ENCODE results near the gene L3HYPDH.

The L3HYPDH gene

GRCh38 chr14:59439256-59439965, 44.8 kb downstream of the L3HYPDH start:
- Histone ChIP-seq H3K9ac (ENCODE audit: insufficient read length, low read depth) (no peak overlapping the region), H3K27me3 (ENCODE audit: insufficient read depth, insufficient read length) (no peaks in the 10 kb centered on the region), H3K4me1 (ENCODE audit: insufficient read depth, insufficient read length) (no peaks in the 10 kb centered on the region), H3K9me3 (ENCODE audit: insufficient read depth, low read length) (no peaks in the 10 kb centered on the region), H3K4me3 (ENCODE audit: insufficient read length, low read depth) (no peak overlapping the region), H3K36me3 (ENCODE audit: insufficient read depth, insufficient read length, low read length) (no peaks in the 10 kb centered on the region)
- TF ChIP-seq YY1 (IDR thresholded peaks at IDR 0.05; ENCODE audit: insufficient read depth, insufficient read length): no peak
- TF ChIP-seq SUZ12 (IDR thresholded peaks at IDR 0.05; ENCODE audit: extremely low read depth, insufficient read depth, insufficient read length): no peak
- no peak for TF ChIP-seq ZNF274 (IDR thresholded peaks at IDR 0.05; ENCODE audit: low read depth, low read length)
- DNase-seq (ENCODE audit: low read depth, low spot score): no peak

- TF ChIP-seq SUZ12 (IDR thresholded peaks at IDR 0.05; ENCODE audit: extremely low read depth, insufficient read depth, insufficient read length) (no peak), YY1 (IDR thresholded peaks at IDR 0.05; ENCODE audit: insufficient read depth, insufficient read length) (no peak), ZNF274 (IDR thresholded peaks at IDR 0.05; ENCODE audit: low read depth, low read length) (no peak)
- DNase-seq (ENCODE audit: low read depth, low spot score): no peak
- Histone ChIP-seq H3K4me3 (ENCODE audit: insufficient read length, low read depth) (no peak overlapping the region), H3K27me3 (ENCODE audit: insufficient read depth, insufficient read length) (no peaks in the 10 kb centered on the region), H3K9ac (ENCODE audit: insufficient read length, low read depth) (no peak overlapping the region), H3K4me1 (ENCODE audit: insufficient read depth, insufficient read length) (no peaks in the 10 kb centered on the region), H3K36me3 (ENCODE audit: insufficient read depth, insufficient read length, low read length) (no peaks in the 10 kb centered on the region), H3K9me3 (ENCODE audit: insufficient read depth, low read length) (no peaks in the 10 kb centered on the region)
These were observed 46.0 kb downstream of the L3HYPDH start for GRCh38 chr14:59438195-59438647.

DNA sequence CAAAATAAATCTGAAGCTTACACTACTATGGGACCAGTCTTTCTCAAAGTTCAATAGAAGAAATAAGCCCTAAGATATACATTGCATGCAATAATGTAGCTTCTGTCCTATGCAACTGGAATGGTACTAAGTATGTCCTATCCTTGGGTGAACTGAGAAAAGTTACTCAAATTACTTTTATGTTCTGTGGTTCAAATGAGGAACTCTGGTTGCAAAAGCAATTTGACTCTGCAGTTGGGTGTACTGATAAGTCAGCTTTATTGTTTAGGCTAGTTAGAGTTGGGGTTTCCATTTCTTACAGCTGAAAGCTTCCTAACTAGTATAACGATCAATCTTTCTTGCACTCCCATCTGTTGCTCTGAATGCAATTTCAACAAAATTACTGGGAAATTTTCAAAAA, 48.2 kb downstream of the L3HYPDH start:
- Histone ChIP-seq H3K9me3 (ENCODE audit: insufficient read depth, low read length) (no peaks in the 10 kb centered on the region), H3K4me1 (ENCODE audit: insufficient read depth, insufficient read length) (no peaks in the 10 kb centered on the region), H3K4me3 (ENCODE audit: insufficient read length, low read depth) (no peak overlapping the region), H3K9ac (ENCODE audit: insufficient read length, low read depth) (no peak overlapping the region), H3K36me3 (ENCODE audit: insufficient read depth, insufficient read length, low read length) (no peaks in the 10 kb centered on the region), H3K27me3 (ENCODE audit: insufficient read depth, insufficient read length) (no peaks in the 10 kb centered on the region)
- no peak for DNase-seq (ENCODE audit: low read depth, low spot score)
- no peak for TF ChIP-seq ZNF274 (IDR thresholded peaks at IDR 0.05; ENCODE audit: low read depth, low read length)
- TF ChIP-seq SUZ12 (IDR thresholded peaks at IDR 0.05; ENCODE audit: extremely low read depth, insufficient read depth, insufficient read length): no peak
- no peak for TF ChIP-seq YY1 (IDR thresholded peaks at IDR 0.05; ENCODE audit: insufficient read depth, insufficient read length)

DNA sequence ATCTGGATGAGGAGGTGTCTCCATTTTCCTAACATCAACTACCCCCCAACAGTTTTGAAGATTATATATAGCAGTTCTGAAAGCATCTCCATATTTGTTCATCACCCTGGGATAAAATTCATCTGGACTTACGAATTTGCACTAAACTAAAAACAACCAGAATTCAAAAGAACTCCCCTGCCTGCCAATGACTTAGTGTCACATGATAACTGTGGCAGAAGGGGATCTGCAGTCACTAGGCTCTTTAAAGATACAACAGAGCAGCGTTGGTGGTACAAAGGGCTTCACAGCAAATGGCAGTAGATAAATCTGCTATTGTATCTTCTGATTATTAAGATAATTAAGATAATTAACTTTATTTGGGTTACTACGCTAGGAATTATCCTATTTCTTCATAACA, 49.1 kb downstream of the L3HYPDH start:
- DNase-seq (ENCODE audit: low read depth, low spot score): no peak
- no peaks in the 10 kb centered on the region for H3K36me3 ChIP-seq (ENCODE audit: insufficient read depth, insufficient read length, low read length)
- H3K9ac ChIP-seq (ENCODE audit: insufficient read length, low read depth): no peak overlapping the region
- TF ChIP-seq YY1 (IDR thresholded peaks at IDR 0.05; ENCODE audit: insufficient read depth, insufficient read length) (no peak), SUZ12 (IDR thresholded peaks at IDR 0.05; ENCODE audit: extremely low read depth, insufficient read depth, insufficient read length) (no peak), ZNF274 (IDR thresholded peaks at IDR 0.05; ENCODE audit: low read depth, low read length) (no peak)
- no peaks in the 10 kb centered on the region for H3K9me3 ChIP-seq (ENCODE audit: insufficient read depth, low read length)
- H3K4me3 ChIP-seq (ENCODE audit: insufficient read length, low read depth): no peak overlapping the region
- H3K27me3 ChIP-seq (ENCODE audit: insufficient read depth, insufficient read length): no peaks in the 10 kb centered on the region
- H3K4me1 ChIP-seq (ENCODE audit: insufficient read depth, insufficient read length): no peaks in the 10 kb centered on the region

- no peak overlapping the region for H3K4me3 ChIP-seq (ENCODE audit: insufficient read length, low read depth)
- H3K9ac ChIP-seq (ENCODE audit: insufficient read length, low read depth): no peak overlapping the region
- no peaks in the 10 kb centered on the region for H3K36me3 ChIP-seq (ENCODE audit: insufficient read depth, insufficient read length, low read length)
- TF ChIP-seq SUZ12 (IDR thresholded peaks at IDR 0.05; ENCODE audit: extremely low read depth, insufficient read depth, insufficient read length) (no peak), YY1 (IDR thresholded peaks at IDR 0.05; ENCODE audit: insufficient read depth, insufficient read length) (no peak), ZNF274 (IDR thresholded peaks at IDR 0.05; ENCODE audit: low read depth, low read length) (no peak)
- H3K27me3 ChIP-seq (ENCODE audit: insufficient read depth, insufficient read length): no peaks in the 10 kb centered on the region
- H3K4me1 ChIP-seq (ENCODE audit: insufficient read depth, insufficient read length): no peaks in the 10 kb centered on the region
- DNase-seq (ENCODE audit: low read depth, low spot score): no peak
- no peaks in the 10 kb centered on the region for H3K9me3 ChIP-seq (ENCODE audit: insufficient read depth, low read length)
These were observed 54.4 kb downstream of the L3HYPDH start for GRCh38 chr14:59429790-59430189.

- H3K9ac ChIP-seq (ENCODE audit: insufficient read length, low read depth): no peak overlapping the region
- H3K4me1 ChIP-seq (ENCODE audit: insufficient read depth, insufficient read length): no peaks in the 10 kb centered on the region
- H3K36me3 ChIP-seq (ENCODE audit: insufficient read depth, insufficient read length, low read length): no peaks in the 10 kb centered on the region
- TF ChIP-seq ZNF274 (IDR thresholded peaks at IDR 0.05; ENCODE audit: low read depth, low read length): no peak
- TF ChIP-seq SUZ12 (IDR thresholded peaks at IDR 0.05; ENCODE audit: extremely low read depth, insufficient read depth, insufficient read length): no peak
- no peak for TF ChIP-seq YY1 (IDR thresholded peaks at IDR 0.05; ENCODE audit: insufficient read depth, insufficient read length)
- no peak overlapping the region for H3K4me3 ChIP-seq (ENCODE audit: insufficient read length, low read depth)
- H3K9me3 ChIP-seq (ENCODE audit: insufficient read depth, low read length): no peaks in the 10 kb centered on the region
- no peak for DNase-seq (ENCODE audit: low read depth, low spot score)
- no peaks in the 10 kb centered on the region for H3K27me3 ChIP-seq (ENCODE audit: insufficient read depth, insufficient read length)
These were observed 55.6 kb downstream of the L3HYPDH start for GRCh38 chr14:59428581-59429012.

DNA sequence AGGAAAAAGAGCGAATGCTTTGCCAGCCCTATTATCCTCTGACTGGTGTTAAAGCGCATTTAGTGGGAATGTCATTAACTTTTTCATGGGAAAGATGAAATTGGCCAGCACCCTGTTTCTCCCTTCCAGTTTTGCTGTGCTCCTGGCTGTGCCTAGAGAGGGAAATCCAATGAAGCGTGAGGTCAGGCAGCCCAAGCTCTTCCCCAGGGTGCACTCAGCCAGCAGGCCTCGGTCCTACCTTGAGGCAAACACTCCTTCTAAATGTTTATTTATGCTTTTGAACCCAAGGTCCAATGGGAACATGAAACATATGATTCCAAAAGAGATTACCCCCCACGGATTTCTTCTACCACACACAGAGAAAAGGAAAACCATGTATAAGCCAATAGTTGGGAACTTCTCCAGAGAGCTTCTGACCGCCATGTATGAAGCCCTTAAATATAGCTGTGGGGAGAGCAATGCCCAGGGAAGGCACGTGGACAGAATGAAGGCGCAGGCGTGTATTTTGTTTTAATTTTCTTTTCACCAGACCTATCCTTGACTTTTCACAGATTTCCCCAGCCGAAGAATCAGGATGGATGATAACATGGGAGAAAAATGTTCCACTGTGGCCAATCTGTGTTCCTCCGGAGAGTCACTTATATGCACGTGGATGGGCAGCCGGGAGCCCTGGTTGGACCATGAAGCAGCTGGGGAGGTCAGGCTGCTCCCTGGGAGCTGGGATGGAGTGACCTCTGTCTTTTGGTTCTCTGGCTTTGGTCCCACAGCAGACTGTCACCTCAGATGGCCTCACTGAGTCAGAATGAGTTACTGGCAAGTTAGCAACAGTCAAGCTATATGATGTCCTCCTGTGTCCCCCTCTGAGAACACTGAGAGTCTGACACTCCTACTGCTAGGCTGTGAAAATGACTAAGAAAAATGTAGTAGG, 56.3 kb downstream of the L3HYPDH start:
- TF ChIP-seq SUZ12 (IDR thresholded peaks at IDR 0.05; ENCODE audit: extremely low read depth, insufficient read depth, insufficient read length) (no peak), ZNF274 (IDR thresholded peaks at IDR 0.05; ENCODE audit: low read depth, low read length) (no peak), YY1 (IDR thresholded peaks at IDR 0.05; ENCODE audit: insufficient read depth, insufficient read length) (no peak)
- no peak overlapping the region for H3K9ac ChIP-seq (ENCODE audit: insufficient read length, low read depth)
- no peaks in the 10 kb centered on the region for H3K27me3 ChIP-seq (ENCODE audit: insufficient read depth, insufficient read length)
- H3K4me1 ChIP-seq (ENCODE audit: insufficient read depth, insufficient read length): no peaks in the 10 kb centered on the region
- H3K36me3 ChIP-seq (ENCODE audit: insufficient read depth, insufficient read length, low read length): no peaks in the 10 kb centered on the region
- no peak overlapping the region for H3K4me3 ChIP-seq (ENCODE audit: insufficient read length, low read depth)
- no peak for DNase-seq (ENCODE audit: low read depth, low spot score)
- H3K9me3 ChIP-seq (ENCODE audit: insufficient read depth, low read length): no peaks in the 10 kb centered on the region

Data from NT2/D1 (cell line).